ENCODE measurements around the gene KRT1.

DNA sequence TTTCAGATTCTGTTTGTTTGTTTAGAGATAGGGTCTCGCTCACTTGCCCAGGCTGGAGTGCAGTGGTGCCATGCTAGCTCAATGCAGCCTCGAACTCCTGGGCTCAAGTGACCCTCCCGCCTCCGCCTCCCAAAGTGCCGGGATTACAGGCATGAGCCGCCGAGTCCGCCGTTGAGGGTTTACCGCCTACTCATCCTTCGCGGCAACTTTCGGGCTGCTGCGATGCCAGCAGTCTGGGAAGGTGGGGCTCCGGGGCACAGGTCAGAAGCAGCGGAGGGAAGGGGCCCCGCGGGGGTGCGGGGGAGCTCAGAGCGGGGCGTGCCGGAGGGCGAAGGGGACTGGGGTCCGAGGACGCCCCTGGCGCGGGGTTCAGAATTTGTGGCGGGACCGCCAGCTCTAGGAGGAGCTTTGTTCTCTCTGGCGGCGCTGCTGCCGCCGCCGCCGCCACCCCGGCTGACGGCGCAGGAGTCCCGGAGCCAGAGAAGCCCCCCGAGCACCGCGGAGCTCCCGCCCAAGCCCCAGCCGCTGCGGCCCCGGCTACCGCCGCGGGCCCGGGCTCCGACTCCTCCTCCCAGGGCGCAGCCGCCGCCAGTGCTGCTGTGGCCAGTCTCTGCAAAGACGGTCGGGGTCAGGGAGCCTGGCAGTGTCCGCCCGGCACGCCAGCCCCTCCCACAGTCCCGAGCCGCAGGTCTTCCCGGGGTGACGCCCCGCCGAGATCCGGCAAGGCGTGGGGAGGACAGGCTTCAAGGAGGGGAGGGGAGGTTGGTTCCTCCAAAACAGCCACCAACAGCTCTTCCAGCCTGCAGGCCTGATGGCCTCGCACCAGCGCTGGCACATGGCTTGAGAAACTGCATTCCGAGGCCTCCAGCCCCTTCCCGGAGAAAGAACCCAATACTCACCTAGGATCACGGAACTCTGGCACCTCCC lies 34.0 kb upstream of the KRT1 start:
- TF ChIP-seq, protein P1, sequence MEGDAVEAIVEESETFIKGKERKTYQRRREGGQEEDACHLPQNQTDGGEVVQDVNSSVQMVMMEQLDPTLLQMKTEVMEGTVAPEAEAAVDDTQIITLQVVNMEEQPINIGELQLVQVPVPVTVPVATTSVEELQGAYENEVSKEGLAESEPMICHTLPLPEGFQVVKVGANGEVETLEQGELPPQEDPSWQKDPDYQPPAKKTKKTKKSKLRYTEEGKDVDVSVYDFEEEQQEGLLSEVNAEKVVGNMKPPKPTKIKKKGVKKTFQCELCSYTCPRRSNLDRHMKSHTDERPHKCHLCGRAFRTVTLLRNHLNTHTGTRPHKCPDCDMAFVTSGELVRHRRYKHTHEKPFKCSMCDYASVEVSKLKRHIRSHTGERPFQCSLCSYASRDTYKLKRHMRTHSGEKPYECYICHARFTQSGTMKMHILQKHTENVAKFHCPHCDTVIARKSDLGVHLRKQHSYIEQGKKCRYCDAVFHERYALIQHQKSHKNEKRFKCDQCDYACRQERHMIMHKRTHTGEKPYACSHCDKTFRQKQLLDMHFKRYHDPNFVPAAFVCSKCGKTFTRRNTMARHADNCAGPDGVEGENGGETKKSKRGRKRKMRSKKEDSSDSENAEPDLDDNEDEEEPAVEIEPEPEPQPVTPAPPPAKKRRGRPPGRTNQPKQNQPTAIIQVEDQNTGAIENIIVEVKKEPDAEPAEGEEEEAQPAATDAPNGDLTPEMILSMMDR (IDR thresholded peaks at IDR 0.05): no peak
- TF ChIP-seq POLR2A (IDR thresholded peaks at IDR 0.05): no peak
